Loucy (cell line): ENCODE data around the gene UTP11.

Experiments
- H2AFZ ChIP-seq: fragments of 200-600 bp; sonication (generic); 2 replicates; pipeline ENCODE4 v1.6.0; 2016; ENCODE audit warnings: antibody characterized with exemption, mild to moderate bottlenecking, low read length, moderate library complexity
- H3F3A ChIP-seq: fragments of 200-600 bp; 2 replicates; pipeline ENCODE4 v1.6.0; 2016; ENCODE audit warnings: antibody characterized with exemption, low read depth, mild to moderate bottlenecking
- H3K27me3 ChIP-seq: fragments of 200-600 bp; sonication (generic); 2 replicates; pipeline ENCODE4 v1.6.1; 2014; ENCODE audit warnings: low read length, mild to moderate bottlenecking; ENCODE audit not compliant: insufficient read depth, poor library complexity, severe bottlenecking
- H3K36me3 ChIP-seq: fragments of 200-600 bp; sonication (generic); 2 replicates; pipeline ENCODE4 v1.6.1; 2016; ENCODE audit warnings: low read length; ENCODE audit not compliant: insufficient read depth
- H3K4me1 ChIP-seq: fragments of 200-600 bp; sonication (generic); 2 replicates; pipeline ENCODE4 v1.5.1; 2014; ENCODE audit warnings: low read length, mild to moderate bottlenecking; ENCODE audit not compliant: insufficient read depth, poor library complexity, severe bottlenecking
- H3K4me2 ChIP-seq: fragments of 200-600 bp; sonication (generic); 2 replicates; pipeline ENCODE4 v1.6.0; 2014; ENCODE audit warnings: antibody characterized with exemption, low read length, low read depth, mild to moderate bottlenecking; ENCODE audit not compliant: poor library complexity, severe bottlenecking
- H3K4me3 ChIP-seq: fragments of 200-600 bp; sonication (generic); 2 replicates; pipeline ENCODE4 v1.5.1; 2014; ENCODE audit warnings: low read length, mild to moderate bottlenecking, mixed read lengths; ENCODE audit not compliant: poor library complexity, severe bottlenecking
- H3K79me2 ChIP-seq: fragments of 200-600 bp; sonication (generic); 2 replicates; pipeline ENCODE4 v1.6.1; 2014; ENCODE audit warnings: low read length; ENCODE audit not compliant: insufficient read depth
- H3K9ac ChIP-seq: fragments of 200-600 bp; sonication (generic); 2 replicates; pipeline ENCODE4 v1.6.0; 2014; ENCODE audit warnings: mild to moderate bottlenecking, low read depth, low read length, moderate library complexity; ENCODE audit not compliant: poor library complexity, severe bottlenecking
- H3K9me2 ChIP-seq: fragments of 200-600 bp; sonication (generic); replicated peaks from 2 replicates; pipeline ENCODE4 v1.6.1; 2016; ENCODE audit warnings: low read depth, low read length, mixed read lengths
- H3K9me3 ChIP-seq: fragments of 200-600 bp; sonication (generic); 2 replicates; pipeline ENCODE4 v1.6.1; 2014; ENCODE audit warnings: mild to moderate bottlenecking, antibody characterized with exemption, low read length, low read depth; ENCODE audit not compliant: insufficient read depth
- H4K20me1 ChIP-seq: fragments of 200-600 bp; sonication (generic); 2 replicates; pipeline ENCODE4 v1.6.0; 2014; ENCODE audit warnings: antibody characterized with exemption, low read length, mild to moderate bottlenecking; ENCODE audit not compliant: insufficient read depth, poor library complexity, severe bottlenecking
- CTCF ChIP-seq: fragments of 200-600 bp; sonication (generic); conservative IDR thresholded peaks from 2 replicates; pipeline ENCODE4 v1.5.1; 2014; ENCODE audit warnings: mild to moderate bottlenecking, antibody characterized with exemption, low read length
- EZH2phosphoT487 ChIP-seq: fragments of 200-600 bp; IDR thresholded peaks from 2 replicates; pipeline ENCODE4 v1.6.1; 2018; ENCODE audit warnings: antibody characterized with exemption, mild to moderate bottlenecking, moderate library complexity, borderline replicate concordance

The UTP11 gene

GRCh38 chr1:38073534-38074301 is 61.2 kb downstream of the UTP11 start:
- no peak overlapping the region for H2AFZ ChIP-seq
- H4K20me1 ChIP-seq = no peaks in the 10 kb centered on the region
- no peaks in the 10 kb centered on the region for H3K4me1 ChIP-seq
- no peaks in the 10 kb centered on the region for H3K27me3 ChIP-seq
- TF ChIP-seq EZH2phosphoT487 (no peak), CTCF (no peak)
- no peak overlapping the region for H3K4me2 ChIP-seq
- no peaks in the 10 kb centered on the region for H3K9me2 ChIP-seq
- H3K36me3 ChIP-seq = no peaks in the 10 kb centered on the region
- no peak overlapping the region for H3K4me3 ChIP-seq
- no peak overlapping the region for H3K9ac ChIP-seq
- H3K79me2 ChIP-seq = no peaks in the 10 kb centered on the region
- no peaks in the 10 kb centered on the region for H3F3A ChIP-seq
- H3K9me3 ChIP-seq = no peaks in the 10 kb centered on the region

- H3F3A ChIP-seq = no peaks in the 10 kb centered on the region
- H3K4me1 ChIP-seq = no peaks in the 10 kb centered on the region
- H2AFZ ChIP-seq = no peak overlapping the region
- H3K79me2 ChIP-seq = no peaks in the 10 kb centered on the region
- no peaks in the 10 kb centered on the region for H3K36me3 ChIP-seq
- no peak overlapping the region for H3K4me2 ChIP-seq
- H3K9me2 ChIP-seq = no peaks in the 10 kb centered on the region
- H3K9me3 ChIP-seq = no peaks in the 10 kb centered on the region
- no peaks in the 10 kb centered on the region for H3K27me3 ChIP-seq
- TF ChIP-seq CTCF = no peak
- no peak for TF ChIP-seq EZH2phosphoT487
- no peak overlapping the region for H3K4me3 ChIP-seq
- no peaks in the 10 kb centered on the region for H4K20me1 ChIP-seq
- H3K9ac ChIP-seq = no peak overlapping the region
Observed at GRCh38 chr1:38074302-38074677, 61.8 kb downstream of the UTP11 start.
